HG03565 (cell line): ENCODE data around the gene PYDC1.
"Not testable (repeated sequence)": the region's sequence is repeated elsewhere in the genome, so short reads cannot be mapped to it uniquely, and the experiment has no call there.

Experiments
- ATAC-seq: cut with Tn5 transposase; IDR thresholded peaks from one replicate; pipeline ENCODE4 v1.9.1; 2021; ENCODE audit warnings: mild to moderate bottlenecking, moderate library complexity; ENCODE audit not compliant: unreplicated experiment

Gene PYDC1

GRCh38 chr16:31198207-31198882, 18.6 kb downstream of the PYDC1 start:
- no peak for ATAC-seq

- no peak for ATAC-seq
These were observed 20.4 kb downstream of the PYDC1 start for GRCh38 chr16:31196324-31197088.

- ATAC-seq = not testable (repeated sequence)
These were observed 21.1 kb downstream of the PYDC1 start for GRCh38 chr16:31195861-31196260.

GRCh38 chr16:31194898-31195297, 22.0 kb downstream of the PYDC1 start:
- no peak for ATAC-seq

GRCh38 chr16:31193874-31194273, 23.1 kb downstream of the PYDC1 start:
- ATAC-seq = no peak

GRCh38 chr16:31192856-31193642, 23.9 kb downstream of the PYDC1 start:
- ATAC-seq = no peak

GRCh38 chr16:31191697-31192428, 25.1 kb downstream of the PYDC1 start:
- ATAC-seq = no peak

- ATAC-seq = no peak
These were observed 26.0 kb downstream of the PYDC1 start for GRCh38 chr16:31190818-31191444.

- ATAC-seq = no peak
These were observed 26.9 kb downstream of the PYDC1 start for GRCh38 chr16:31190061-31190460.

GRCh38 chr16:31189412-31189778, 27.5 kb downstream of the PYDC1 start:
- ATAC-seq = no peak

GRCh38 chr16:31188450-31189411, 28.2 kb downstream of the PYDC1 start:
- ATAC-seq = no peak

GRCh38 chr16:31187808-31188189, 29.1 kb downstream of the PYDC1 start:
- no peak for ATAC-seq

GRCh38 chr16:31186930-31187807, 29.8 kb downstream of the PYDC1 start:
- no peak for ATAC-seq

GRCh38 chr16:31186176-31186575, 30.8 kb downstream of the PYDC1 start:
- no peak for ATAC-seq

- no peak for ATAC-seq
These were observed 31.6 kb downstream of the PYDC1 start for GRCh38 chr16:31185339-31185738.

- no peak for ATAC-seq
These were observed 32.0 kb downstream of the PYDC1 start for GRCh38 chr16:31184888-31185287.

GRCh38 chr16:31183432-31184428, 33.2 kb downstream of the PYDC1 start:
- no peak for ATAC-seq
